ENCODE data around the gene MYO3B.
"Not testable (repeated sequence)": the region's sequence is repeated elsewhere in the genome, so short reads cannot be mapped to it uniquely, and the experiment has no call there.

MYO3B gene

GRCh38 chr2:170446078-170446477 is 268.1 kb downstream of the MYO3B start:
- no peak for DNase-seq

GRCh38 chr2:170449034-170449433 is 271.1 kb downstream of the MYO3B start:
- no peak for DNase-seq

- DNase-seq, result no peak
These were observed 276.8 kb downstream of the MYO3B start for GRCh38 chr2:170454471-170455372.

DNA sequence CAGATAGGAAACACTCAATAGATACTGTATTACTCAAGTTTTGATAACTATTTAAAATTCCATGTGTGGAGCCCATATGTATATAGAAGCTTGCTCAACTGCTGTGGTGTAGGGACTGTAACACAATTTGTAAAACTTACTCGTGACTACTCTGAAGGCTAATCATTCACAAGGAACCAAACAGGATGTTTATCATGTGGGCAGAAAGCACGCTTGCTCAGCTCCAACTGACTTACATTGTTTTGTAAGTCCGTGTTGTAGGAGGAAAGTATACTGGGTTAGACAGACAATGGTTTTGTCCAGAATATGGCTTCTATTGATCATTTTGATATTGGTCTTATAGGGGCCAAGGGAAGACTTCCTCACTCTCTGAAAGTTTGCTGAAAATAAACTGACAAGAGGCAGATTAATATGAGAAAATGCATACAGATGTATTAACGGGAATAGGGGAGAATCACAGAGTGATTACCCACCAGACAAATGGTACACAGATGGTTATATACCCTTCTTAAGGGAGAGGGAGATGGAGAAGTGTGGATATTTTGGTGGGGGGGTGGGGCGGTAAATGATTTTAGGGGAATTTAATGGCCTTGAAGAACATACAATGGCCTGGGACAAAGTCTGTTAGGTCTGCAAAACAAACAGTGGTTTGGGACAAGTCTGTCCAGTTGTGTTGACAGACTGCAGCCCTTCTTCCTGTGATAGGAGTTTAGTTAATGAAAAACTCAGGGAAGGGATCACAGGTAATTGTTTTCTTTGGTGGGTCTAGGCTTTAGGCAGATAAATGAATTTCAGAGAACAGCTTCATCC is 277.9 kb downstream of the MYO3B start:
- DNase-seq, result no peak

DNA sequence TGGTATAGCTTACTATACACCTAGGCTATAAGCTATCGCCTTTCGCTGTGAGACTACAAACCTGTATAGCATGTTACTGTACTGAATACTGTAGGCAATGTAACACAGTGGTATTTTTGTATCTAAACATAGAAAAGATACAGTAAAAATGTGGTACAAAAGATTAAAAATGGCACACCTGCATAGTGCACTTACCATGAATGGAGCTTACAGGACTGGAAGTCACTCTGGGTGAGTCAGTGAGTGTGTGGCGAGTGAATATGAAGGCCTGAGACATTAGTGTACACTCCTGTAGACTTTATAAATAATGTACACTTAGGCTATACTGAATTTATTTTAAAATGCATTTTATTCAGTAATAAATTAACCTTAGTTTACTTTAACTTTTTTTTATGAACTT is 279.0 kb downstream of the MYO3B start:
- DNase-seq, result no peak

- DNase-seq, result no peak
These were observed 279.8 kb downstream of the MYO3B start for GRCh38 chr2:170457742-170458141.

DNA sequence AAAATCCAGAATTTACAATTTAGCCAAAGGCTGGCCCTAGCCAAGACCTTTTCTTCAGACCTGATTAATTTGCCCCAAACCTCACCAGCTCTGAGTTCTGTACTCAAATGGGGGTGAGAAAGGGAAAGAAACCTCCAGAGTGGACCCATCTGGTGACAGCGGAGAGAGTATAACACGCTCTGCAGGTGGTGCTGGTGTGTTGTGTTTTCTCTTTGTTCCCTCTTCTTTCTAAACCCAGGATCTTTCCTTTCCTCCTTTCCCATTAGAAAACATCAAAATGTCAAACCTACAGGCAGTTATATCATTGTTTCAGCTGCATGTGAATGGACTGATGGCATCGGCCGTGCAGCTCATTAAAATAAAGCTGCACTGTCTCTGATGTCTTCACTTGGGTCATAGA is 283.9 kb downstream of the MYO3B start:
- no peak for DNase-seq

- no peak for DNase-seq
These were observed 284.7 kb downstream of the MYO3B start for GRCh38 chr2:170462433-170463205.

DNA sequence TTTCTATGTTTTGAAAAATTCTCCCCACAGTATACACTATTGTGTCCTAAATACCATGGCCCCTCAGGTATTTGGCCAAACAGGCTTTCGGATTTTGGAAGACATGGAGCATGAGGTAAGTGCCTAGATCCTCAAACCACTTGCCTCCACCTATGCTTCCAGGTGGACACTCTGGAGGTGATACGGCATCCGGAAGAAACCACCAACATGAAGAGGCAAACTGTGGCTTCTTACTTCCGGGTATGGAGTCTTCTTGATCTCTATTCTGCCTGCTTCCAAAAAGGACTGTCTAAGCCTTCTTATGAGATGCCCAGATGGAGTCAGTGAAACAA is 285.2 kb downstream of the MYO3B start:
- DNase-seq, result no peak

DNA sequence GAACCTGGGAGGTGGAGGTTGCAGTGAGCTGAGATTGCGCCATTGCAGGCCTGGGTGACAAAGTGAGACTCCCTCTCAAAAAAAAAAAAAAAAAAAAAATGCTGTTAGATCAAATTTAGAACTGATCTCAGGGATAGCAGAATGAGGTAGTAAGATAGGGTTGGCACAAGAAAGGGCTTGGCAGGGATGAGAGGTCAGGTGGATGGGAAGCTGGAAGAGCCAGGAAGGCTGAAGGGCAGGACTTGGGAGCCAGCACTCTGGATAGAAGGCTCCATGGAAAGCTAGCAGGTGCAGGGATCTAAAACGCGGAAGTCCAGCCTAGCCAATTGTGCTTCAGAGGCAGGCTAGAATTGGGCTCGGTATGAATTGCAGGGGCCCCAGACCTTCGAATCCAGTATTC is 286.3 kb downstream of the MYO3B start:
- no peak for DNase-seq

GRCh38 chr2:170465241-170465640 is 287.3 kb downstream of the MYO3B start:
- DNase-seq, result no peak

DNA sequence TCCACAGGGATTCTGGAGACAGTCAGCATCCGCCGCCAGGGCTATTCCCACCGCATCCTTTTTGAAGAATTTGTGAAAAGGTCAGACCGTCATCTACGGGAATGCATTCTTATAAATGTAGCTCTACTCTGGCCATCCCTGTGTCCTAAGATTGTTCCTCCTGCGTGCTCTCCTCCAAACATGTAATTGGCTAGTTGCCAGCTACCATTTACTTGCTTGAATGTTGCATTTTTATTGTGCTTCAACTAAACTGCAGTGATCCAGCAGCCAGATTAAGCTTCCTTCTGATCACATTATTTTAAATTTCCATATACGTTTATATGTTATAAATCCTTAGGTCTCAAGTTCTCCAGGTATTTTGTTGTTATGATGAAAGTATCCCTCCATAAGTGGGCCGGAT is 288.7 kb downstream of the MYO3B start:
- DNase-seq, result no peak

DNA sequence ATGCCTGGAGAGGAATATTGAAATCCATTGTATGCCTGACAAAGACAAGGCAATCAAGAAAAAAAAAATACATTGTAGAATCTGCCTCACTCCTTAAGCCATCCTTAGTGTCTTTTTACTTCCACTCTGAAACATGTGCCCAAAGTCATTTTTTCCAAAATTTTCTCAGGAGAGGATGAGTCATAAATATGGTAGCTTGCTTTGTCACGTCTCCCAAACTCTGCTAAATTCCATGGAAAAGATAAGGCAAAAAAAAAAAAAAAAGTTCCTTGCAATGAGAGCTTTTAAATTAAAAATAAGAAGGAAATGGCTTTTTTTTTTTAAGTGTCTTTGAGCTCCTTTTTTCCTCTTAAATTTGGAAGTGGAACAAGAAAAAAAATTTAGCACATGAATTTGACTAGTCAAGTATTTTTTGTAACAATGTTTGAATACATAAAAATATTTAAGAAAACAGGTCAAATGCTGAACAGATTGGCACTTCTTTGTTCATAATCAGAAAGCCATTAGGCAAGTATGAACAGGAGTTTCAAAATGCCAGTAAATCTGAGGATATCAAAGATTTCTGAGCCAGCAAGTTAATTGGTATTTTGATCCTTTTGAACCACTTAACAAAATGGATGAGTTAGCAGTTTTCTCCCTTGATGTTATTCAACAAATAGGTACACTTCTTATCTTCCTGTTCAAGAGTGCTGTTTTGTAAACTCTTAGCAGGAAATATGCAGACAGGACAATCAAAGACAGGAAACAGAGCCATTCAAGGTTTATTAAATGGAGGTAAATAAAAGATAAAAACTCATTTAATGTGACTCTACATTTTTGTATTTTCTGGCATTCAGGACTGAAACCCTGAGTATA is 289.8 kb downstream of the MYO3B start:
- peak; percentile 5 for DNase-seq

DNA sequence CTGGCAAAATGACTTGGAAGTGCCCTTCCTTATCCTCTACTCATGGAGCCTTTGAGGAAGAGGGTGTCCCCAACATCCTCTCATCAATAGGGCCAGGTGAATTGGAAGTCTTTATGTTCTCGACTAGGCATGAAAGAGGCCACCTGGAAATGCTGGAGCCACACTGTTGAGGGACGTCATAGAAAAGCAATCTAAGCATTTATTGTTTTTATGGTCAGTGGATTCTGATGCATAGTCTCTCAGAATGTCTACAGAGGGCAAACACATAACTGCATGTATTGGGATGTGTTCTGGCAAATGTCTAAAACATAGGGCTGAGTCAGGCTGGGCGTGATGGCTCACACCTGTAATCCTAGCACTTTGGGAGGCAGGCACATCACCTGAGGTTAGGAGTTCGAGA is 290.6 kb downstream of the MYO3B start:
- DNase-seq, result peak; percentile 11

GRCh38 chr2:170472498-170472897 is 294.6 kb downstream of the MYO3B start:
- not testable (repeated sequence) for DNase-seq

GRCh38 chr2:170475878-170476277 is 297.9 kb downstream of the MYO3B start:
- no peak for DNase-seq

- no peak for DNase-seq
These were observed 299.7 kb downstream of the MYO3B start for GRCh38 chr2:170477630-170478029.

DNA sequence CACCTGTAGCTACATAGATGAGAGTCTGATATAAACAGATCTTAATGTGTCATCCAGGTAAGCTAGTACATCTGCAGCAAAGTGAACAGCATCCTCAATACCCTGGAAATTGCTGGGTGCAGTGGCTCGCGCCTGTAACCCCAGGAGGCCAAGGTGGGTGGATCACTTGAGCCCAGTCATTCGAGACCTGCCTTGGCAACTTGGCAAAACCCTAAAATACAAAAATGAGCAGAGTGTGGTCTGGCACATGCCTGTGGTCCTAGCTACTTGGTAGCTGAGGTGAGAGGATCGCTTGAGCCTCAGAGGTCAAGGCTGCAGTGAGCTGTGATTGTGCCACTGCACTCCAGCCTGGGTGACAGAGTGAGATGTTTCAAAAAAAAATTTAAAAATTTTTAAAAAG is 303.3 kb downstream of the MYO3B start:
- no peak for DNase-seq

- no peak for DNase-seq
These were observed 306.6 kb downstream of the MYO3B start for GRCh38 chr2:170484552-170484951.

GRCh38 chr2:170485254-170486026 is 307.5 kb downstream of the MYO3B start:
- no peak for DNase-seq

DNA sequence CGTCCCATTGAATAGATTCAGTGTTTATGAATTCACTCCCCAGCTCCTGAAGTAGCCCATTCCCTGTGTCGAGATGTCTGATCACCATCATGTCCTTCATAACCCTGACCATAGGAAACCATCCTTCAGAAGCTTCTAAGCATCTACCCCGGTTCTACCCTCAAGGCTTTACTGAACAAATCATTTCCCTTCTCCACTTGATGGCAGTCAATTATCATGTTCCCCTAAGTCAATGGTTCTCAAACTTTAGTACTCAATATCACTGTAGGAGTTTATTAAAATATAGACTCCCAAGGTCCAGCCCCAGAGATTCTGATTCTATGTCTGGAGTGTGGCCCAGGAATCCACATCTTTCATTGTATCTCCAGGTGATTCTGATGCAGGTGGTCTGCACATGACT is 308.8 kb downstream of the MYO3B start:
- no peak for DNase-seq

DNA sequence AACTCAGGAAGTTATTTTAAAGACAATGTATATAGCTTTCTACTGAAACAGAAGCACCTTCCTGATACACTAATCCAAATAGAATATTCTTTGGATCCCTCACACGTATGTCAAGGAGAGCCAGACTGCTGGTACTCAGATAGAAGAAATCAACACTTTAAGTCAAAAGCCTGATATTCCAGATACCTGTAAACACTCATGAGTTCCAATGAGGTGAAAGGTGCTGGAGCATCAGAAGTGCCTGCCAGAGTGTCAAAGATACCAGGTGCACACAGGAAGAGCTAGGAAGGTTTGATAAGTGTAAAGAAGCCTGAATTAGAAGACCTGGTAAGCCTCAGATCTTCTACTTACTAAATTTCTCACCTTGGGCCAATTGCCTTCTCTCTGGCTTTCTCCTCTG is 310.9 kb downstream of the MYO3B start:
- DNase-seq, result no peak

All from DMS153 (cell line).